WI38 (cell line): ENCODE measurements around the gene PTK6.
A peak's percentile ranks its signal among the peaks of the same experiment; 100 is the strongest.

Experiments
- H3K4me3 ChIP-seq: 2 replicates; pipeline ENCODE4 v1.5.1; 2011; ENCODE audit warnings: low read depth, mild to moderate bottlenecking, control low read depth, low read length
- TF ChIP-seq, protein P1 (sequence below): IDR thresholded peaks from 2 replicates; pipeline ENCODE4 v1.5.1; 2012; ENCODE audit warnings: low read depth, mild to moderate bottlenecking, control low read depth, low read length

The PTK6 gene

DNA sequence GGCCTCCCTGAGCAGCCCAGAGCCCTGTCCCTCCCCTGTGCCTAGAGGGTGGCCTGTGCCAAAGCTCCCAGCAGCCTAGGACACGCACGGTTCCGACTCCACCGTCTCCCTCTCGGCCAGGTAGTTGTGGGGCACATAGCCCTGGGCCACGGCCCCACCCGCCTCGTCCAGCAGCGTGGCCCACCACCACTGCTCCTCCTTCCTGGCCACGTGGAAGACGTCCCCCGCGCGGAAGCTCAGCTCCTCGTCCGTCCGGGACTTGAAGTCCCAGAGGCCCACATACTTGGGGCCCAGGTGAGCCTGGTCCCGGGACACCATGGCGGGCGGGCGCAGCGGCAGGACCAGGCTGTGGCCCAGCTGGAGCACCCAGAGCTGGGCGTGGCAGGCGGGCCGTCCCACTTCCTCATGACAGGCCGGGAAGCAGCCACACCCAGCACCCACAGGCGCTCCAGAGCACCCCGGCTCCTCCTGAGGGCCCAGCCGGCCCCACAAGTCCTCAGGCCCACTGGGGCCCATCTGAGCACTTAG, at the start of gene PTK6:
PTK6 (minus strand) TSS at position 380 of the 528 bp plus-strand sequence; CDS start at position 318, 62 bp downstream.
- TF ChIP-seq, protein P1, sequence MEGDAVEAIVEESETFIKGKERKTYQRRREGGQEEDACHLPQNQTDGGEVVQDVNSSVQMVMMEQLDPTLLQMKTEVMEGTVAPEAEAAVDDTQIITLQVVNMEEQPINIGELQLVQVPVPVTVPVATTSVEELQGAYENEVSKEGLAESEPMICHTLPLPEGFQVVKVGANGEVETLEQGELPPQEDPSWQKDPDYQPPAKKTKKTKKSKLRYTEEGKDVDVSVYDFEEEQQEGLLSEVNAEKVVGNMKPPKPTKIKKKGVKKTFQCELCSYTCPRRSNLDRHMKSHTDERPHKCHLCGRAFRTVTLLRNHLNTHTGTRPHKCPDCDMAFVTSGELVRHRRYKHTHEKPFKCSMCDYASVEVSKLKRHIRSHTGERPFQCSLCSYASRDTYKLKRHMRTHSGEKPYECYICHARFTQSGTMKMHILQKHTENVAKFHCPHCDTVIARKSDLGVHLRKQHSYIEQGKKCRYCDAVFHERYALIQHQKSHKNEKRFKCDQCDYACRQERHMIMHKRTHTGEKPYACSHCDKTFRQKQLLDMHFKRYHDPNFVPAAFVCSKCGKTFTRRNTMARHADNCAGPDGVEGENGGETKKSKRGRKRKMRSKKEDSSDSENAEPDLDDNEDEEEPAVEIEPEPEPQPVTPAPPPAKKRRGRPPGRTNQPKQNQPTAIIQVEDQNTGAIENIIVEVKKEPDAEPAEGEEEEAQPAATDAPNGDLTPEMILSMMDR, result no peak
- H3K4me3 ChIP-seq, result 0 out of 2 replicates have a peak within 1 kb of the TSS, but pooled peaks have one; percentile 10

DNA sequence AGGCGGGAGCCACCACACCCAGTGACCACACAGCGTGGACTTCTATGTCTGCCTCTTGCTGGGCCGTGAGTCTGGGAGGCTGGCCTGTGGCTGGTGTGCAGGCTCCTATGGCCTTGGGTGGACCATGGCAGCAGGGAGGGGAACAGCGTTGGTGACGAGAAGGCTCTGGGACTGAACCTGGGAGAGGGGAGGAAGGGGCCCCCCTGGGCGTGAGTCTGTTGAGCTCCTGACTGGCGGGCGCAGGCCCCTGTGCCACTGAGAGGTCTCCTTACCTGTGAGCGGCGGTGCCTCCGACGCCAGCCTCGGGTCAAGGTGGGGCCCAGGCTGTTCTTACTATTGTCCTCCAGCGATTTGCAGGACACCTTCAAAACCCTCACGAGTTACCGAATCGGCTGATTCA, 49.6 kb upstream of the PTK6 start:
- H3K4me3 ChIP-seq, result no peak overlapping the region
- TF ChIP-seq, protein P1, result no peak

DNA sequence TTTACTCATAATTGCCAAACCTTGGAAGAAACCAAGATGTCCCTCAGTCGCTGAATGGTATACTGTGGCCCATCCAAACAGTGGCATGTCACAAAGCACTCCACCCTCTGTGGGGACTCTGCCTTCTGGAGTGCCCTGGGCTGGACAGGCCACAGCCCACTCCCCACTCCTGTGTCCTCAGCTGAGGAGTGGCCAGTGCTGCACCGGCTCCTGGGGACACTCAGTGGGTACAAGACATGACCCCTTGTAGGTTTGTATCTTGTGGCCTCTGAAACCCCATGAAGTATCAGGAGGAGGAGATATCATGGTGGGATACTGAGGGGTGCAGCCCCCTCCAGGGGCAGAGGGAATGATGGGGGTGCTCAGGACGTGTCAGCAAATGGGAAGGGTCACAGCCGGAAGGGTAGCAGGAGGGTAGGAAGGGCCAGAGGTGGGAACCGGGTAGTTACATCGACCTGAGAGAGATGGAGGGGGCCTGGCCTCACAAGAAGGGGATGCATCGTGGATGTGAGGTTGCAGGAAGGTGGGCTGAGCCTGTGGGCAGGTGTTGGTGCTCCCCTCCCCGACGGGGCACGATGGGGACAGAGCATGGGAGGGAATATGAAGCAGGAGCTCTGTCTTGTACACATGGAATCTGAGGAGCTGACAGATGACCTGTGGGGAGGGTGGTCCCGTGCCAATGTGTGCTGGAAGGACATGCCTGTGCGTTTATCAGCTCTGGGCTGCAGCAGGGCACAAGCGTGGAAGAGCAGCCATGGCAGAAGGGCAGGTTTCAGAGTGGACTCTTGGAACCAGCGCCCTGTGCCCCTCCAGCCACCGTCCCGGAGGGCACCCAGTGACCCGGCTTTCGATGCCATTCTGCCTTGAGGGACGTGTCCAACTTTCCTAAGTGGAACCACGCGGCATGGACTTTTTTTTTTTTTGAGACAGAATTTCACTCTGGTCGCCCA, 48.7 kb upstream of the PTK6 start:
- TF ChIP-seq, protein P1, result no peak
- no peak overlapping the region for H3K4me3 ChIP-seq

DNA sequence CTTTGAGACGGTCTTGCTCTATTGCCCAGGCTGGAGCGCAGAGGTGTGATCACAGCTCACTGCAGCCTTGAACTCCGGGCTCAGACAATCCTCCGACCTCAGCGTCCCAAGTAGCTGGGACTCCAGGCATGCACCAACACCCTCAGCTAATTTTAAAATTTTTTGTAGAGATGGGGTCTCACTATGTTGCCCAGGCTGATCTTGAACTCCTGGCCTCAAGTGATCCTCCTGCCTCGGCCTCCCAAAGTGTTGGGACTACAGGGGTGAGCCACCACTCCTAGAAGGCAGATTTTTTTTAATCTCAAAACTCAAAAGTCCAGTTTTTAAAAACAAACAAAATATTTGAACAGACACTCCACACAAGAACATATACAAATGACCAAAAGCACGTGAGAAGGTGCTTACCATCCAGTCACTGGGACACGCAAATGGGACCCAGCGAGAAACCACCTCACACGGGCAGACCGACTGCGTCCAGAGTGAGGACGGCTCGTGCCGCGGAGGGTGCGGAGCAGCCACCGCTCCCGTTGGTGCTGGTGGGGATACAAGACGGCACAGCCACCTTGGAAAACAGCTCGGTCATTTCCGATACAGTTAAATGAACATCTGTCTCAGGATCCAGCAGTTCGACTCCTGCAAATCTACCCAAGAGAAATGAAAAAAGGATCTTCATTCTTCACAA, 45.3 kb upstream of the PTK6 start:
- H3K4me3 ChIP-seq, result no peak overlapping the region
- TF ChIP-seq, protein P1, result no peak

DNA sequence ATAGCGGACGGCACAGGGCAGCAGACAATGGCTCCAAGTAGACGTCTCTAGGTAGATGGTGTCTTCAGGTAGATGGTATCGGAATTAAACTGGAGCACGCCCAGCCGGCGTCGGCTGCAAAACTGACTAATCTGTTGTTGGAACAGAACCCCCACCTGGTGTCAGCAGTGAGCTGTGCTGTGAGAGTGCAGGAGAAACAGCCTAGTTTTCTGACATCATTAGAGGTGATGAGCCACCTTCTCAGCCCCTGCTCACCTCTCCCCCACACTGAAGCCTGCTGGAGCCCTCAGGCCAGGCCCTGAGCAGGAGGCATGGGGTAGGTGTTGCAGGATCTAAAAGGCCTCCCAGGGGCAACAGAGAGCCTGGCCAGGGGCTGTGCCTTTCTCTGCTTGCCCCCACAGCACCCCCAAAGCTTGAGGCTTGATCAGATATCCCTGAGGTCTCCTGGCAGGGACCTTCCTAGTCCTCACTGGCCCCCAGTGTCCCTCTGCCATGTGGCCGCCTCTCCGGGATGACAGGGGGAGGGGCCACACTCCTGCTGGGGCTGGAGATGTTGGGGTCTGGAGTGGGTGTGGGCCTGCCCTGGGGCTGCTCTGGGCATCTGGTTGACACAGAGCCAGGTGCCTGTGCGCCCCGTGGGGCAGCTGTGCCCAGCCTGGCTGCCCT, 43.8 kb upstream of the PTK6 start:
- TF ChIP-seq, protein P1, result no peak
- H3K4me3 ChIP-seq, result no peak overlapping the region

DNA sequence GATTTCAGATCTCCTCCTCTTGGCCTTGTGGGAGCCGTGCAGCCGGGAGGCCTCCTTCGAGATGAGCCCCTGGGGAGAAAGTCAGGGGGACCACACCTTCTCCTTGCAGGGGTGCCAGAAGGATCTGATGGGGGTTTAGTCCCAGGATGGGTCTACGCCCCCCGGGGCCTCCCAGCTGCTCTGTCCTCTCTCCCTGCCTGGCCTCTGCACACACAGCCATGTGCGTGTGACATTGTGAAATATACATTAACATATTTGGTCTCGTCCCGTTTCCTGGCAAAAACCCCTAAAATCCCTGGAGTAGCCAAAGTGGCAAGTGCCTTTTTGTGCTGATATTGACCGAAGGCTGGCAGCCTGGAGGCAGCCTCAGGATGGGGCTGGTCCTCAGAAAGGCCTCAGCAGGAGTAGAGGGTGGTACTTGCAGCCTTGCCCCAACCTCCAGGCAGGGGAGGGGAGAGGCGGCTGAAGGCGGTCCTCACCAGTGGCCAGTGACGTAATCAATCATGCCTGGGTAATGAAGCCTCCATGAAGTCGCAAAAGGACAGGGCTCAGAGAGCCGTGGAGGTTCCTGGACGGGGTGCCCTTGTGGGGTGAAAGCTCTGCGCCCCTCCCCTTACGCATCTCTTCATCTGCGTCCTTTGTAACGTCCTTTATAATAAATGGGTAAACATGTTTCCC, 42.0 kb upstream of the PTK6 start:
- H3K4me3 ChIP-seq, result no peak overlapping the region
- TF ChIP-seq, protein P1, result no peak
